AG09309 (cell line): Measurements from ENCODE around the gene ECEL1.

Experiments used
- DNase-seq: peaks from one replicate; pipeline ENCODE4 v3.0.0-alpha.2; 2010; ENCODE audit warnings: low read depth
- H3K4me3 ChIP-seq: 2 replicates; pipeline ENCODE4 v1.5.1; 2011; ENCODE audit warnings: mild to moderate bottlenecking, low read depth, low read length, moderate library complexity; ENCODE audit not compliant: control insufficient read depth
- TF ChIP-seq, protein P1 (sequence below): IDR thresholded peaks from 2 replicates; pipeline ENCODE4 v1.5.1; 2011; ENCODE audit warnings: mild to moderate bottlenecking, low read depth, low read length, inconsistent platforms; ENCODE audit not compliant: insufficient read depth, control insufficient read depth; ENCODE audit errors: missing control alignments

Gene ECEL1

GRCh38 chr2:232483311-232483922 lies 4.2 kb downstream of the ECEL1 start:
- no peak overlapping the region for H3K4me3 ChIP-seq
- DNase-seq = no peak
- TF ChIP-seq, protein P1, sequence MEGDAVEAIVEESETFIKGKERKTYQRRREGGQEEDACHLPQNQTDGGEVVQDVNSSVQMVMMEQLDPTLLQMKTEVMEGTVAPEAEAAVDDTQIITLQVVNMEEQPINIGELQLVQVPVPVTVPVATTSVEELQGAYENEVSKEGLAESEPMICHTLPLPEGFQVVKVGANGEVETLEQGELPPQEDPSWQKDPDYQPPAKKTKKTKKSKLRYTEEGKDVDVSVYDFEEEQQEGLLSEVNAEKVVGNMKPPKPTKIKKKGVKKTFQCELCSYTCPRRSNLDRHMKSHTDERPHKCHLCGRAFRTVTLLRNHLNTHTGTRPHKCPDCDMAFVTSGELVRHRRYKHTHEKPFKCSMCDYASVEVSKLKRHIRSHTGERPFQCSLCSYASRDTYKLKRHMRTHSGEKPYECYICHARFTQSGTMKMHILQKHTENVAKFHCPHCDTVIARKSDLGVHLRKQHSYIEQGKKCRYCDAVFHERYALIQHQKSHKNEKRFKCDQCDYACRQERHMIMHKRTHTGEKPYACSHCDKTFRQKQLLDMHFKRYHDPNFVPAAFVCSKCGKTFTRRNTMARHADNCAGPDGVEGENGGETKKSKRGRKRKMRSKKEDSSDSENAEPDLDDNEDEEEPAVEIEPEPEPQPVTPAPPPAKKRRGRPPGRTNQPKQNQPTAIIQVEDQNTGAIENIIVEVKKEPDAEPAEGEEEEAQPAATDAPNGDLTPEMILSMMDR = no peak

DNA sequence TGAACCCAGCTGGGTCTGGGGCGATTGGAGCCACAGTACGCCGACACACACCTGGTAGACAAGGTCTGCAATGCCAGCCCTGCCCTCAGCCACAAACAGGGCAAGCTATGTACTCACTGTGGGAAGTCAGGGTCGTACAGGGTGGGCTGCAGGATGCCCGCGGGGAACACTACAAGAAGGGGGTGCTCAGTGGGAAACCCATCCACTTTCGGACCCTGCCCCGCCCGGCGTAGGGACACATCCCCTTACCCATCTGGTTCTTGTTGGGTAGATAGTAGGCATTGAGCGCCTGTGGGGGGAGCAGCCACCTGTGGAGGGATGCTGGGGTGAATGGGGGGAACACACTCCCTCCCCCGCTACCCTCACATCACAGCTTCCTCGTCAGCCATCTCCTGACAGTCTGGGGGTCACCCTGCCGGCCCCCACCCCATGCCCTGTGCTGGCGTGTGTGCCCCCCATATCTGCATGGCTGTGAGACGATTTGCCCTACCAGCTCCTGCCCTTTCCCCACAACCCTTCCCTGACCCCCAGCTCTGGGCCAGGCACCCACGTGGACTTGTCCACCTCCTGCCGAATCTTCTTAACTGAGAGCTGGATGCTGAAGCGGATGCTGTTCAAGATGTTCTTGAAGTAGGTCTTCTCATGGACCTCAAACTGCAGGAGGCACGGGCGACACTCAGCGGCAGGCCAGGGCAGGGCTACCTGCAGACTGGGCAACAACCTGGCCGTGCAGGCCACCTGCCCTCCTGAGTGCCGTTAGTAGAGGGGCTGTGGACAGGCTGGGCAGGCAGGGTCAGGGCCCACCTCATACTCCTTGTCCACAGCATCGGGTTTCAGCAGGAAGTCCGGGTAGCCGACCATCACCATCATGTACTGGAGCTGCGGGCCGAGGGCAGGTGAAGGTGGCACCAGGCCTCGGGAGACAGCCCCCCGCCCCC lies 5.1 kb downstream of the ECEL1 start:
- TF ChIP-seq, protein P1 = no peak
- no peak overlapping the region for H3K4me3 ChIP-seq
- DNase-seq = no peak

DNA sequence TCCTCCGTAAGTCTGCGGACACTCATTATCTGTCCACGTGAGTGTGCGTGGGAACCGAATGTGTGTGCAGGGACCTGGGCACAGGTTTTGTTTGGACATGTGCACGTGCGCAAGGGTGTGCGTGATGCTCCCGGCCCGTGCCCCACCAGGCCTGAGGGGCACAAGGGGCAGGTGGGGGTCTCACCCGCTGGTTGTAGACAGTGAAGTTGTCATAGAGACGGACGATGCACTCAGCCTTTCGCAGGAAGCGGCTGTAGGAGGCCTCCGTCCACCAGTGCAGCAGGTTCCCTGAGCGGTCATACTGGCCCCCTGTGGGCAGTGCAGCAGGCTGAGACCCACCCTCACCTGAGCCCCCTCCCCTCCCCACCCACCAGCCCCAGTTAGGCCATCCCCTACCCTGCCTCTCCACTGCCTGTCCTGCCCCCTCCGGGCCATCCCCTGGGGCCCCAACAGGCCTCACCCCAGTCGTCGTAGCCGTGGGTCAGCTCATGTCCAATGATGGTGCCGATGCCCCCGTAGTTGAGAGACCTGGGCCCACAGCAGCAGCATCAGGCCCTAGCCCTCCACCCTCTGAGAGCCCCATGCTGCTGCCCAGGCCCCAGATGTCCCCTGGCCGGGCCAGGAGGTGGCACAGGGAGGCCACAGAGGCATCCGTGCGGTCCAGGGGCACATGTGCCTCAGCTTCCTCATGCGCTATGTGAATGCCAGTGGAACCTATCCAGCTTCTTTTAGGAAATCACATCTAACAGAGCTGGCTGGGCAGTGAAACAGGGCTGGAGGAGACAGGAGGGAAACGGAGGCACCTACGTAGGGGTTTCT lies 6.1 kb downstream of the ECEL1 start:
- DNase-seq = no peak
- TF ChIP-seq, protein P1 = no peak
- no peak overlapping the region for H3K4me3 ChIP-seq

GRCh38 chr2:232480201-232481190 lies 7.1 kb downstream of the ECEL1 start:
- DNase-seq = no peak
- no peak overlapping the region for H3K4me3 ChIP-seq
- TF ChIP-seq, protein P1 = no peak

DNA sequence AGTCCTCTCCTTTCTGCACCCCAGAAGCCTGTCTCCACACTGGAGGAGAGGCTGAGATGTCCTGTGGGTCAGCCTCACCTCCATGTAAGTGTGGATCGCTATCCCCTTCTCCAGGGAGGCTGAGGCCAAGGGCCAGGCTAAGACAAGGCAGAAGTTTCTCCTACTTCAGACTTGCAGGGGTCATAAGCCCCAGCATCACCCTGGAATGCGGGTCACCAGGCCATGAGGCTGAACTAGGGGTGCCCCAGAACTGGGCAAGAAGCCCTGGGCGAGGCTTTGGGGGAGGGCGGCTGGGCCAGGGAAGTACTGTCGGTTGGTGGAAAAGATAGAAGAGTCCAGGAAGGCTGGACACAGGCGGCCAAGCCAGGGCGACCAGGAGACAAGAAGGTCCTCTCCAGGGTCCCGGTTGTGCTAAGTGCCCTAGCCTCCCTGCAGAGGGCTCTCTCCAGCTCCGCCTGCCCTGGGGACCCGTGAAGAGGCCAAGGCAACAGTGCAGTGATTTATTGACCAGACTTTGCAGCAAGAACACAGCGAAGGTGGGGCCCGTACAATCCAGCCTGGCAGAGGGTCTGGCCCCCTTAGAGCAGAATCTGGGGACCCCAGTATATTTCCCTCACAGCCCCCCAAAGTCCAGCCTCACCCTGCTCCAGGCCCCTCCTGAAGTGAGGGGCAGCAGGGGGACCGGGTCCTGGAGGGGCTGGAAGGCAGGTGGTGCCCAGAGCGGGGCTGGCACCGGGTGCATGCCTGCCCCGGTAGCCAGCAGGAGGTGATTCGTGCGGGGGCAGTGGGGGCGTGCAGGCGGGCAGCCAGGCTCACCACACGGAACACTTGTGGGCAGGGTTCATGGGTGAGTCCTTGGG lies 8.1 kb downstream of the ECEL1 start:
- TF ChIP-seq, protein P1 = no peak
- no peak for DNase-seq
- H3K4me3 ChIP-seq = no peak overlapping the region
